MCF 10A (cell line): ENCODE measurements around the gene CD34. TPM values are rescaled to one million over a fixed set of nuclear protein-coding genes. Genes with fewer than 3 reads are reported as not detected.
A peak's percentile ranks its signal among the peaks of the same experiment; 100 is the strongest.

Source experiments
- BruUV-seq: library from RNA; stranded (reverse); fragments of 400-500 nt; replicated peaks from 2 replicates; lab custom pipeline; 2021; lab: Mats Ljungman, UMichigan
- CTCF ChIA-PET: fragments of 300-600 bp; sonication (Branson Sonifier 250); formaldehyde crosslinking; extraction: SDS; loops from one replicate; lab custom pipeline; 2021; ENCODE audit warnings: antibody characterized with exemption, inconsistent platforms; lab: Yijun Ruan, JAX
- POLR2A ChIA-PET: fragments of 300-600, 350-650 bp; sonication (Branson Sonifier 250); formaldehyde crosslinking; extraction: SDS; loops from one replicate; lab custom pipeline; 2020; ENCODE audit warnings: antibody characterized with exemption, inconsistent platforms; lab: Yijun Ruan, JAX
- DNase-seq: peaks from one replicate; pipeline ENCODE4 v3.0.0-alpha.2; 2018; ENCODE audit not compliant: unreplicated experiment
- H3K27ac Mint-ChIP-seq: one replicate; pipeline ENCODE4 v1.8.0; 2022; ENCODE audit warnings: mild to moderate bottlenecking, low read depth, mixed read lengths; ENCODE audit not compliant: unreplicated experiment
- H3K27me3 Mint-ChIP-seq: one replicate; pipeline ENCODE4 v1.8.0; 2022; ENCODE audit warnings: mixed read lengths; ENCODE audit not compliant: insufficient read depth, unreplicated experiment
- H3K36me3 Mint-ChIP-seq: one replicate; pipeline ENCODE4 v1.8.0; 2022; ENCODE audit warnings: mild to moderate bottlenecking, moderate library complexity, mixed read lengths; ENCODE audit not compliant: insufficient read depth, unreplicated experiment
- H3K4me1 Mint-ChIP-seq: one replicate; pipeline ENCODE4 v1.8.0; 2022; ENCODE audit warnings: mixed read lengths; ENCODE audit not compliant: insufficient read depth, unreplicated experiment
- H3K4me3 Mint-ChIP-seq: one replicate; pipeline ENCODE4 v1.8.0; 2022; ENCODE audit warnings: mild to moderate bottlenecking, moderate library complexity, mixed read lengths; ENCODE audit not compliant: unreplicated experiment
- H3K9me3 Mint-ChIP-seq: one replicate; pipeline ENCODE4 v1.8.0; 2022; ENCODE audit warnings: mixed read lengths; ENCODE audit not compliant: unreplicated experiment
- CTCF ChIP-seq: fragments of 200-600 bp; IDR thresholded peaks from one replicate; pipeline ENCODE4 v1.8.0; 2022; ENCODE audit warnings: antibody characterized with exemption, mild to moderate bottlenecking; ENCODE audit not compliant: unreplicated experiment
- intact Hi-C: fragments of 100-400 bp; cut with micrococcal nuclease; formaldehyde crosslinking; loops from 2 replicates; pipeline ENCODE4 v1.14.1; 2022
- total RNA-seq: library from RNA; stranded (reverse); gene quantifications from 2 replicates; pipeline ENCODE4 v1.2.3, GENCODE V29; 2022

CD34 gene
- total RNA-seq, 1 experiment from 2014 or later, result not detected

GRCh38 chr1:207893737-207894582, 17.0 kb downstream of the CD34 start:
- Mint-ChIP-seq H3K9me3 (no peaks in the 10 kb centered on the region), H3K27me3 (no peaks in the 10 kb centered on the region), H3K36me3 (no peaks in the 10 kb centered on the region), H3K4me3 (no peak overlapping the region), H3K27ac (no peak overlapping the region), H3K4me1 (peaks cover 14% of the 10 kb centered on the region)
- no peak for DNase-seq
- ChIA-PET POLR2A (interaction anchor here (0.7 to 1.0 kb wide), 2 partner anchors 69 to 1813 kb away, joined by 3 read pairs; no protein-coding TSS in a partner anchor), CTCF (interaction anchor here (0.7 to 13.1 kb wide), 7 partner anchors 8 to 104 kb away, joined by 3 to 256 read pairs (median 7); no protein-coding TSS in a partner anchor)
- intact Hi-C loops, result no loop called here
- no TSS peak for BruUV-seq
- no peak for TF ChIP-seq CTCF

GRCh38 chr1:207892764-207893163, 18.2 kb downstream of the CD34 start:
- no peak for TF ChIP-seq CTCF
- Mint-ChIP-seq H3K4me3 (no peak overlapping the region), H3K27me3 (no peaks in the 10 kb centered on the region), H3K4me1 (peaks cover 20% of the 10 kb centered on the region), H3K9me3 (no peaks in the 10 kb centered on the region), H3K27ac (no peak overlapping the region), H3K36me3 (no peaks in the 10 kb centered on the region)
- ChIA-PET CTCF (interaction anchor here (0.6 to 13.1 kb wide), 8 partner anchors 7 to 556 kb away, joined by 3 to 256 read pairs (median 3); no protein-coding TSS in a partner anchor), POLR2A (interaction anchor here (1.0 kb wide), 1 partner anchor 71 kb away, joined by 3 read pairs; no protein-coding TSS in a partner anchor)
- intact Hi-C loops, result no loop called here
- no TSS peak for BruUV-seq
- no peak for DNase-seq

- CTCF ChIA-PET, result interaction anchor here (0.5 to 2.7 kb wide), 6 partner anchors 12 to 1401 kb away, joined by 3 to 36 read pairs (median 4); no protein-coding TSS in a partner anchor
- peak overlapping the region; percentile 90 for H3K27ac Mint-ChIP-seq
- intact Hi-C loops, result no loop called here
- TF ChIP-seq CTCF, result no peak
- no TSS peak for BruUV-seq
- no peaks in the 10 kb centered on the region for H3K27me3 Mint-ChIP-seq
- POLR2A ChIA-PET, result interaction anchor here (2.1 kb wide), 1 partner anchor 72 kb away, joined by 7 read pairs; no protein-coding TSS in a partner anchor
- H3K36me3 Mint-ChIP-seq, result no peaks in the 10 kb centered on the region
- DNase-seq, result no peak
- H3K9me3 Mint-ChIP-seq, result no peaks in the 10 kb centered on the region
- H3K4me1 Mint-ChIP-seq, result peaks cover 20% of the 10 kb centered on the region
- H3K4me3 Mint-ChIP-seq, result no peak overlapping the region
Measured at GRCh38 chr1:207891148-207891547, 19.8 kb downstream of the CD34 start.

- intact Hi-C loops, result no loop called here
- CTCF ChIA-PET, result interaction anchor here (1.0 kb wide), 1 partner anchor 73 kb away, joined by 10 read pairs; no protein-coding TSS in a partner anchor
- H3K27me3 Mint-ChIP-seq, result no peaks in the 10 kb centered on the region
- no peaks in the 10 kb centered on the region for H3K36me3 Mint-ChIP-seq
- peak; percentile 73 for DNase-seq
- TF ChIP-seq CTCF, result no peak
- no TSS peak for BruUV-seq
- peaks cover 21% of the 10 kb centered on the region for H3K4me1 Mint-ChIP-seq
- H3K4me3 Mint-ChIP-seq, result peak overlapping the region; percentile 22
- POLR2A ChIA-PET, result interaction anchor here (0.8 to 2.1 kb wide), 3 partner anchors 43 to 750 kb away, joined by 3 to 7 read pairs (median 3); no protein-coding TSS in a partner anchor
- H3K27ac Mint-ChIP-seq, result peak overlapping the region; percentile 90
- H3K9me3 Mint-ChIP-seq, result no peaks in the 10 kb centered on the region
Measured at GRCh38 chr1:207890136-207890738, 20.7 kb downstream of the CD34 start.
